HCT116 (cell line): ENCODE data around the gene OSER1. TPM values are rescaled to one million over a fixed set of nuclear protein-coding genes. Genes with fewer than 3 reads are reported as not detected.
A peak's percentile ranks its signal among the peaks of the same experiment; 100 is the strongest.

Experiments used
- ATAC-seq: fragments of 200-7000 bp; cut with Tn5 transposase; 2 replicates; pipeline ENCODE4 v1.9.1; 2020; ENCODE audit warnings: mild to moderate bottlenecking, moderate library complexity
- BruUV-seq: library from RNA; stranded (reverse); fragments of 400-500 nt; replicated peaks from 2 replicates; lab custom pipeline; 2021; lab: Mats Ljungman, UMichigan
- CTCF ChIA-PET: fragments of 300-600 bp; sonication (Branson Sonifier 250); formaldehyde crosslinking; loops from one replicate; lab custom pipeline; 2021; ENCODE audit warnings: antibody characterized with exemption; lab: Charles Lee
- POLR2A ChIA-PET: fragments of 300-600, 350-600 bp; sonication (Branson Sonifier 250); formaldehyde crosslinking; loops from one replicate; lab custom pipeline; 2021; ENCODE audit warnings: antibody characterized with exemption; lab: Charles Lee
- RAD21 ChIA-PET, 2 experiments: fragments of 300-600 bp; sonication (Branson Sonifier 250); formaldehyde crosslinking; loops; one replicate each; lab custom pipeline; 2023; ENCODE audit warnings: low total read pairs in 2 of 2; ENCODE audit not compliant: uncharacterized antibody in 2 of 2, unreplicated experiment in 2 of 2, low non-redundant PET in 1 of 2; lab: Charles Lee
- DNase-seq: peaks from one replicate; pipeline ENCODE4 v3.0.0-alpha.2; 2010; ENCODE audit warnings: low read depth, low spot score
- H2AFZ ChIP-seq: fragments of 200-600 bp; shearing (Covaris generic), sonication (generic); 2 replicates; pipeline ENCODE4 v1.6.1; 2017; ENCODE audit warnings: low read depth, mixed run types, mixed read lengths, antibody characterized with exemption, low read length; ENCODE audit not compliant: poor library complexity, severe bottlenecking
- H3K27ac ChIP-seq: 2 replicates; pipeline ENCODE4 v1.5.1; 2012; ENCODE audit warnings: low read depth, low read length
- H3K27me3 ChIP-seq: fragments of 200-600 bp; sonication (generic); 2 replicates; pipeline ENCODE4 v1.6.1; 2016; ENCODE audit warnings: mixed run types, low read length, mixed read lengths; ENCODE audit not compliant: insufficient read depth
- H3K36me3 ChIP-seq, 2 experiments: fragments of 200-500 bp in 1 of 2; fragments of 200-600 bp in 1 of 2; sonication (Bioruptor generic) in 1 of 2; sonication (generic) in 1 of 2; 2 replicates each; pipeline versions ENCODE4 v1.5.1 to v1.6.1; 2014 to 2016; ENCODE audit warnings: low read length in 2 of 2, inconsistent platforms in 1 of 2, mixed read lengths in 1 of 2, mixed run types in 1 of 2; ENCODE audit not compliant: insufficient read depth in 2 of 2, control insufficient read depth in 1 of 2
- H3K4me1 ChIP-seq, 2 experiments: fragments of 200-600 bp in 1 of 2; sonication (generic) in 1 of 2; 2 replicates each; pipeline versions ENCODE4 v1.5.1 to v1.6.1; 2012 to 2017; ENCODE audit warnings: low read length in 2 of 2, inconsistent platforms in 1 of 2, mild to moderate bottlenecking in 1 of 2, mixed read lengths in 1 of 2, mixed run types in 1 of 2, moderate library complexity in 1 of 2; ENCODE audit not compliant: insufficient read depth in 2 of 2, control insufficient read depth in 1 of 2
- H3K4me2 ChIP-seq: fragments of 200-600 bp; sonication (generic); 2 replicates; pipeline ENCODE4 v1.6.1; 2017; ENCODE audit warnings: mixed run types, low read length, mixed read lengths
- H3K4me3 ChIP-seq, 2 experiments: fragments of 200-600 bp in 1 of 2; sonication (generic) in 1 of 2; replicated peaks in 1 of 2; 2 replicates each; pipeline ENCODE4 v1.5.1; 2011 to 2016; ENCODE audit warnings: low read length in 2 of 2, control low read depth in 1 of 2, low read depth in 1 of 2, mild to moderate bottlenecking in 1 of 2, mixed read lengths in 1 of 2, mixed run types in 1 of 2
- H3K79me2 ChIP-seq: fragments of 200-600 bp; sonication (generic); 2 replicates; pipeline ENCODE4 v1.6.1; 2017; ENCODE audit warnings: mild to moderate bottlenecking, mixed run types, low read length, moderate library complexity, mixed read lengths; ENCODE audit not compliant: insufficient read depth
- H3K9ac ChIP-seq: fragments of 200-600 bp; sonication (generic); 2 replicates; pipeline ENCODE4 v1.6.1; 2016; ENCODE audit warnings: low read length, mixed read lengths
- H3K9me2 ChIP-seq: fragments of 200-600 bp; sonication (generic), shearing (Covaris generic); 2 replicates; pipeline ENCODE4 v1.6.1; 2017; ENCODE audit warnings: mixed run types, mild to moderate bottlenecking, moderate library complexity; ENCODE audit not compliant: insufficient read depth
- H3K9me3 ChIP-seq, 2 experiments: fragments of 200-500 bp in 1 of 2; fragments of 200-600 bp in 1 of 2; sonication (Bioruptor generic) in 1 of 2; sonication (generic) in 1 of 2; 2 replicates each; pipeline ENCODE4 v1.6.1; 2014 to 2017; ENCODE audit warnings: low read length in 2 of 2, mixed read lengths in 2 of 2, inconsistent platforms in 1 of 2, low read depth in 1 of 2, mild to moderate bottlenecking in 1 of 2, mixed run types in 1 of 2, moderate library complexity in 1 of 2; ENCODE audit not compliant: control insufficient read depth in 1 of 2, insufficient read depth in 1 of 2
- H4K20me1 ChIP-seq: fragments of 200-600 bp; sonication (generic), shearing (Covaris generic); 2 replicates; pipeline ENCODE4 v1.6.1; 2017; ENCODE audit warnings: mixed run types, mild to moderate bottlenecking, moderate library complexity; ENCODE audit not compliant: insufficient read depth
- CBX3 ChIP-seq: IDR thresholded peaks from 2 replicates; pipeline ENCODE4 v1.6.1; 2012; ENCODE audit warnings: low read depth
- CEBPB ChIP-seq: IDR thresholded peaks from 2 replicates; pipeline ENCODE4 v1.6.1; 2012; ENCODE audit warnings: low read depth
- ELF1 ChIP-seq: IDR thresholded peaks from 2 replicates; pipeline ENCODE4 v1.6.1; 2012; ENCODE audit warnings: low read depth, borderline replicate concordance
- EZH2 ChIP-seq: fragments of 200-600 bp; sonication (generic); IDR thresholded peaks from 2 replicates; pipeline ENCODE4 v1.6.1; 2017; ENCODE audit warnings: antibody characterized with exemption, mixed run types
- EZH2phosphoT487 ChIP-seq: fragments of 200-600 bp; IDR thresholded peaks from 2 replicates; pipeline ENCODE4 v1.6.1; 2018; ENCODE audit warnings: antibody characterized with exemption, borderline replicate concordance
- FOSL1 ChIP-seq: IDR thresholded peaks from 2 replicates; pipeline ENCODE4 v1.6.1; 2012; ENCODE audit warnings: low read depth
- JUND ChIP-seq: IDR thresholded peaks from 2 replicates; pipeline ENCODE4 v1.6.1; 2012
- MAX ChIP-seq: IDR thresholded peaks from 2 replicates; pipeline ENCODE4 v1.6.1; 2012
- POLR2A ChIP-seq: IDR thresholded peaks from 2 replicates; pipeline ENCODE4 v1.7.0; 2011; ENCODE audit warnings: borderline replicate concordance; ENCODE audit not compliant: insufficient read depth, insufficient read length; ENCODE audit errors: extremely low read depth
- SIN3A ChIP-seq: IDR thresholded peaks from 2 replicates; pipeline ENCODE4 v1.6.1; 2012; ENCODE audit warnings: low read depth
- SP1 ChIP-seq: IDR thresholded peaks from 2 replicates; pipeline ENCODE4 v1.6.1; 2012; ENCODE audit warnings: low read depth
- SRF ChIP-seq: IDR thresholded peaks from 2 replicates; pipeline ENCODE4 v1.6.1; 2012; ENCODE audit warnings: low read depth
- TCF7L2 ChIP-seq: IDR thresholded peaks from 2 replicates; pipeline ENCODE4 v1.7.0; 2011; ENCODE audit warnings: borderline replicate concordance, inconsistent platforms; ENCODE audit not compliant: insufficient read depth, insufficient read length; ENCODE audit errors: extremely low read depth
- ZFX ChIP-seq: fragments of 450-650 bp; IDR thresholded peaks from 2 replicates; pipeline ENCODE4 v1.6.1; 2017
- ZNF274 ChIP-seq: fragments of 200-500 bp; sonication (Bioruptor generic); IDR thresholded peaks from 2 replicates; pipeline ENCODE4 v1.6.1; 2014; ENCODE audit warnings: mild to moderate bottlenecking, low read depth, low read length, inconsistent platforms
- intact Hi-C: fragments of 100-400 bp; cut with micrococcal nuclease; formaldehyde crosslinking; loops from 2 replicates; pipeline ENCODE4 v1.10.0; 2022
- total RNA-seq: library from RNA; stranded (reverse); gene quantifications from one replicate; pipeline ENCODE4 v1.2.1, GENCODE V29; 2021; ENCODE audit not compliant: unreplicated experiment
- TF ChIP-seq, protein P1 (sequence below): IDR thresholded peaks from 2 replicates; pipeline ENCODE4 v1.6.1; 2012
- TF ChIP-seq, protein P2 (sequence below), 3 experiments: fragments of 200-600 bp in 1 of 3; sonication (generic) in 1 of 3; IDR thresholded peaks in 2 of 3; conservative IDR thresholded peaks in 1 of 3; 2 replicates each; pipeline ENCODE4 v1.5.1; 2012 to 2017; ENCODE audit warnings: low read depth in 2 of 3, low read length in 2 of 3, antibody characterized with exemption in 1 of 3, borderline replicate concordance in 1 of 3, control low read depth in 1 of 3, mild to moderate bottlenecking in 1 of 3, mixed read lengths in 1 of 3, mixed run types in 1 of 3, moderate library complexity in 1 of 3; ENCODE audit not compliant: insufficient read depth in 1 of 3

OSER1 gene
- total RNA-seq, 1 experiment from 2014 or later: 28.4 TPM

DNA sequence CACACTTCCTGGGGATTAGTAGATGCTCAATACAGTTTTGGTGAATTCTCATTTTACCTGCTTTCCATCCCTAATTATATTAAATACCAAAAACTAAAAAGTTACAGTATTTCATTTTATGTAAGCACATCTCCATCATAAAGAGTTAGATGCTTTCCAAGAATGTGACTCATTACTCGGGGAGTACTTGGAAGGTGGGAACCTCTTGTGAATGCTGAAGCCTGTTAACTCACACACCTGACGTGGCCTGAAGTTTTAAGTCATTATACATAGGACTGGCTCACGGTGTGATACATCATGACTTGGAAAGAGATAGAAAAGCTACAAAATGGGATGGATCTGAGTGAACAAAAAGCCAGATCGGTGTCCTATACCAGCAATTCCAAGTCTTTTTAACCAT, 2.2 kb upstream of the OSER1 start:
- Histone ChIP-seq H3K4me1 (peaks cover 19 to 24% of the 10 kb centered on the region in 2 experiments), H3K9me3 (no peaks in the 10 kb centered on the region), H4K20me1 (no peaks in the 10 kb centered on the region), H3K4me2 (no peak overlapping the region), H3K9ac (no peak overlapping the region), H2AFZ (no peak overlapping the region), H3K79me2 (peaks cover 26% of the 10 kb centered on the region), H3K4me3 (no peak overlapping the region), H3K9me2 (no peaks in the 10 kb centered on the region), H3K27ac (no peak overlapping the region), H3K36me3 (no peaks in the 10 kb centered on the region; a peak in 1 of 4 replicates), H3K27me3 (no peaks in the 10 kb centered on the region)
- ATAC-seq: no peak
- no peak for DNase-seq
- intact Hi-C loops: loop anchor here (5.0 kb wide), 1 partner anchor 515 kb away; no protein-coding TSS in a partner anchor
- no TSS peak for BruUV-seq
- ChIA-PET POLR2A (no interaction called here), RAD21 (no interaction called here), CTCF (interaction anchor here (6.9 kb wide), 1 partner anchor 170 kb away, joined by 114 read pairs; no protein-coding TSS in a partner anchor)
- TF ChIP-seq EZH2 (no peak), SIN3A (no peak), MAX (no peak)

- CTCF ChIA-PET: no interaction called here
- TF ChIP-seq, protein P1, sequence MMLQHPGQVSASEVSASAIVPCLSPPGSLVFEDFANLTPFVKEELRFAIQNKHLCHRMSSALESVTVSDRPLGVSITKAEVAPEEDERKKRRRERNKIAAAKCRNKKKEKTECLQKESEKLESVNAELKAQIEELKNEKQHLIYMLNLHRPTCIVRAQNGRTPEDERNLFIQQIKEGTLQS: no peak
- TF ChIP-seq POLR2A (no peak), EZH2phosphoT487 (no peak), TCF7L2 (no peak), ELF1 (no peak), EZH2 (no peak), SP1 (no peak), JUND (no peak), ZNF274 (no peak), CEBPB (no peak), SRF (no peak), FOSL1 (no peak), ZFX (no peak), MAX (no peak), CBX3 (no peak)
- TF ChIP-seq, protein P2, sequence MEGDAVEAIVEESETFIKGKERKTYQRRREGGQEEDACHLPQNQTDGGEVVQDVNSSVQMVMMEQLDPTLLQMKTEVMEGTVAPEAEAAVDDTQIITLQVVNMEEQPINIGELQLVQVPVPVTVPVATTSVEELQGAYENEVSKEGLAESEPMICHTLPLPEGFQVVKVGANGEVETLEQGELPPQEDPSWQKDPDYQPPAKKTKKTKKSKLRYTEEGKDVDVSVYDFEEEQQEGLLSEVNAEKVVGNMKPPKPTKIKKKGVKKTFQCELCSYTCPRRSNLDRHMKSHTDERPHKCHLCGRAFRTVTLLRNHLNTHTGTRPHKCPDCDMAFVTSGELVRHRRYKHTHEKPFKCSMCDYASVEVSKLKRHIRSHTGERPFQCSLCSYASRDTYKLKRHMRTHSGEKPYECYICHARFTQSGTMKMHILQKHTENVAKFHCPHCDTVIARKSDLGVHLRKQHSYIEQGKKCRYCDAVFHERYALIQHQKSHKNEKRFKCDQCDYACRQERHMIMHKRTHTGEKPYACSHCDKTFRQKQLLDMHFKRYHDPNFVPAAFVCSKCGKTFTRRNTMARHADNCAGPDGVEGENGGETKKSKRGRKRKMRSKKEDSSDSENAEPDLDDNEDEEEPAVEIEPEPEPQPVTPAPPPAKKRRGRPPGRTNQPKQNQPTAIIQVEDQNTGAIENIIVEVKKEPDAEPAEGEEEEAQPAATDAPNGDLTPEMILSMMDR (IDR thresholded peaks at IDR 0.05 in 2 of 3, conservative IDR thresholded peaks at IDR 0.05 in 1 of 3; ENCODE audit: borderline replicate concordance in 1 of 3, insufficient read depth in 1 of 3, low read depth in 2 of 3, low read length in 2 of 3): no peak
Observed at GRCh38 chr20:44211177-44212039, 837 bp upstream of the OSER1 start.

More at GRCh38 chr20:44211177-44212039, 837 bp upstream of the OSER1 start:
- H3K36me3 ChIP-seq: peaks cover 0 to under 1% of the 10 kb centered on the region in 2 experiments; a peak in 2 of 4 replicates
- peak overlapping the region; percentile 68 to 97 for H3K4me3 ChIP-seq
- peak overlapping the region; percentile 90 for H3K4me2 ChIP-seq
- intact Hi-C loops: loop anchor here (5.0 kb wide), 1 partner anchor 516 kb away; no protein-coding TSS in a partner anchor
- BruUV-seq: TSS peak; percentile 91
- H3K27me3 ChIP-seq: no peaks in the 10 kb centered on the region
- ChIA-PET RAD21 (no interaction called here), POLR2A (no interaction called here)
- DNase-seq: no peak
- no peaks in the 10 kb centered on the region for H3K9me3 ChIP-seq
- peaks cover 23 to 33% of the 10 kb centered on the region in 2 experiments for H3K4me1 ChIP-seq
- H3K9ac ChIP-seq: peak overlapping the region; percentile 69
- no peaks in the 10 kb centered on the region for H3K9me2 ChIP-seq
- peaks cover 40% of the 10 kb centered on the region for H3K79me2 ChIP-seq
- H4K20me1 ChIP-seq: no peaks in the 10 kb centered on the region
- peak overlapping the region; percentile 57 for H3K27ac ChIP-seq
- no peak overlapping the region for H2AFZ ChIP-seq
- ATAC-seq: peak; percentile 20; the same call in 1 of the 2 replicates
